ENCODE data around the gene SLC25A26. TPM values are rescaled to one million over a fixed set of nuclear protein-coding genes. Genes with fewer than 3 reads are reported as not detected.

Gene SLC25A26
- total and polyA plus RNA-seq, 8 donors: 5.1 to 13.6 (median 9.9) TPM

GRCh38 chr3:66267906-66268305, 47.1 kb downstream of the SLC25A26 start:
- FAIRE-seq (no peak), ATAC-seq (no peak), DNase-seq (no peak)
- H3K9me3 ChIP-seq: no peaks in the 10 kb centered on the region
- peaks cover 0 to 11% (median 4%) of the 10 kb centered on the region in 3 donors for H3K4me1 ChIP-seq
- H3K27ac ChIP-seq: no peak overlapping the region
- TF ChIP-seq CTCF (IDR thresholded peaks at IDR 0.05): no peak
- WGBS, 2 donors: 95 to 96% methylated on average over 5 of the region's 5 CpGs
- intact Hi-C loops (cut with DNase I): no loop called here
- H3K36me3 ChIP-seq: no peaks in the 10 kb centered on the region
- no peak overlapping the region for H3K4me3 ChIP-seq
- H3K27me3 ChIP-seq: no peaks in the 10 kb centered on the region

GRCh38 chr3:66268864-66269263, 48.1 kb downstream of the SLC25A26 start:
- intact Hi-C loops (cut with DNase I): no loop called here
- Histone ChIP-seq H3K27ac (no peak overlapping the region), H3K36me3 (no peaks in the 10 kb centered on the region), H3K4me1 (peaks cover 0 to 11% (median 4%) of the 10 kb centered on the region in 3 donors), H3K9me3 (no peaks in the 10 kb centered on the region), H3K27me3 (no peaks in the 10 kb centered on the region), H3K4me3 (no peak overlapping the region)
- no peak for FAIRE-seq
- TF ChIP-seq CTCF (IDR thresholded peaks at IDR 0.05): no peak
- DNase-seq: no peak
- 77 to 78% methylated on average over 4 of the region's 4 CpGs for WGBS, 2 donors
- peak in 1 of 4 donors; percentile 12 for ATAC-seq

GRCh38 chr3:66269411-66269810, 48.6 kb downstream of the SLC25A26 start:
- WGBS, 2 donors: 93 to 97% methylated on average over 1 of the region's 1 CpG
- no peak for TF ChIP-seq CTCF (IDR thresholded peaks at IDR 0.05)
- intact Hi-C loops (cut with DNase I): no loop called here

GRCh38 chr3:66270288-66270687, 49.5 kb downstream of the SLC25A26 start:
- Histone ChIP-seq H3K9me3 (no peaks in the 10 kb centered on the region), H3K27me3 (no peaks in the 10 kb centered on the region), H3K4me1 (peaks cover 0 to 11% (median 4%) of the 10 kb centered on the region in 3 donors), H3K4me3 (no peak overlapping the region), H3K27ac (no peak overlapping the region), H3K36me3 (no peaks in the 10 kb centered on the region)
- ATAC-seq (no peak), FAIRE-seq (peak; percentile 57), DNase-seq (no peak)
- intact Hi-C loops (cut with DNase I): loop anchor here in 1 of 3 donors (10.0 kb wide), 2 partner anchors 105 to 565 kb away; no protein-coding TSS in a partner anchor
- 60 to 71% methylated on average over 1 of the region's 1 CpG for WGBS, 2 donors
- TF ChIP-seq CTCF (IDR thresholded peaks at IDR 0.05): no peak

More at GRCh38 chr3:66269411-66269810, 48.6 kb downstream of the SLC25A26 start:
- Histone ChIP-seq H3K27ac (no peak overlapping the region), H3K9me3 (no peaks in the 10 kb centered on the region), H3K4me3 (no peak overlapping the region), H3K4me1 (peaks cover 0 to 11% (median 4%) of the 10 kb centered on the region in 3 donors), H3K36me3 (no peaks in the 10 kb centered on the region), H3K27me3 (no peaks in the 10 kb centered on the region)
- no peak for DNase-seq
- no peak for ATAC-seq
- FAIRE-seq: no peak

GRCh38 chr3:66270701-66271100, 49.9 kb downstream of the SLC25A26 start:
- intact Hi-C loops (cut with DNase I): loop anchor here in 1 of 3 donors (10.0 kb wide), 2 partner anchors 104 to 564 kb away; no protein-coding TSS in a partner anchor
- DNase-seq (no peak), ATAC-seq (no peak), FAIRE-seq (no peak)
- Histone ChIP-seq H3K9me3 (no peaks in the 10 kb centered on the region), H3K27ac (no peak overlapping the region), H3K36me3 (no peaks in the 10 kb centered on the region), H3K4me3 (no peak overlapping the region), H3K27me3 (no peaks in the 10 kb centered on the region), H3K4me1 (peaks cover 0 to 11% (median 4%) of the 10 kb centered on the region in 3 donors)
- TF ChIP-seq CTCF (IDR thresholded peaks at IDR 0.05): no peak
- WGBS, 2 donors: 37 to 41% methylated on average over 2 of the region's 2 CpGs

Data from pancreas (tissue), 10 donors.